ENCODE measurements around the gene SLX4IP. TPM values are rescaled to one million over a fixed set of nuclear protein-coding genes. Genes with fewer than 3 reads are reported as not detected.

Gene SLX4IP
- total RNA-seq, 2 experiments from 2014 or later = 4.9 to 5.2 TPM

DNA sequence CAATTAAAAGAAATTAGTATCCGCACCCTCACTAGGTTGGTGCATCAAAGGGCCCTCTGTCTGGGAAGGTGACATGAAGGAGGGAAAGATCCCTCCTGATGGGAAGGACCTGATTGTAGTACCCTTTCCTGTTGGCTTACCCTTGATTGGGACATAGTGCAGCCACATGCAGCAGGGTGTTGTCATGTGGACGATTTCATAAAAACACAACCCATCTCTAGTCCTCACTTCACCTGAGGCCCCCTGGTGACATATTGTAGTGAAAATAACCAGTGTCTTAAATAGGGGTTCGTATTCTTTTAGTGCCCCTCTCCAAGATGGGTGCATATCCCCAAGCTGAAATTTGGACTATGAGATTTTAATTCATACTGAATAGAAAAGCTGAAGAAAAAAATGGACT is 97.3 kb downstream of the SLX4IP start:
- no peak overlapping the region for H3K4me3 Mint-ChIP-seq
- H3K9me3 Mint-ChIP-seq = no peaks in the 10 kb centered on the region
- CTCF ChIA-PET = interaction anchor here (0.6 kb wide), 1 partner anchor 43 kb away, joined by 7 read pairs; no protein-coding TSS in a partner anchor
- no peaks in the 10 kb centered on the region for H3K27me3 Mint-ChIP-seq (ENCODE audit: low read depth)
- DNase-seq = no peak
- H3K4me1 Mint-ChIP-seq (ENCODE audit: low read depth) = peaks cover 8% of the 10 kb centered on the region
- peaks cover 4% of the 10 kb centered on the region for H3K36me3 Mint-ChIP-seq (ENCODE audit: low read depth)
- intact Hi-C loops (cut with micrococcal nuclease) = no loop called here
- H3K27ac Mint-ChIP-seq = no peak overlapping the region

- Mint-ChIP-seq H3K9me3 (no peaks in the 10 kb centered on the region), H3K36me3 (ENCODE audit: low read depth) (peaks cover under 1% of the 10 kb centered on the region), H3K4me3 (no peak overlapping the region), H3K27ac (no peak overlapping the region), H3K27me3 (ENCODE audit: low read depth) (no peaks in the 10 kb centered on the region), H3K4me1 (ENCODE audit: low read depth) (peaks cover 18% of the 10 kb centered on the region)
- intact Hi-C loops (cut with micrococcal nuclease) = loop anchor here (1.0 to 5.0 kb wide), 2 partner anchors 67 to 559 kb away; no protein-coding TSS in a partner anchor
- peak; percentile 41 for DNase-seq
- CTCF ChIA-PET = interaction anchor here (0.6 to 1.5 kb wide), 4 partner anchors 18 to 558 kb away, joined by 3 read pairs; partner anchors contain the start of gene MKKS
Observed at GRCh38 chr20:10536531-10536930, 101.4 kb downstream of the SLX4IP start.

DNA sequence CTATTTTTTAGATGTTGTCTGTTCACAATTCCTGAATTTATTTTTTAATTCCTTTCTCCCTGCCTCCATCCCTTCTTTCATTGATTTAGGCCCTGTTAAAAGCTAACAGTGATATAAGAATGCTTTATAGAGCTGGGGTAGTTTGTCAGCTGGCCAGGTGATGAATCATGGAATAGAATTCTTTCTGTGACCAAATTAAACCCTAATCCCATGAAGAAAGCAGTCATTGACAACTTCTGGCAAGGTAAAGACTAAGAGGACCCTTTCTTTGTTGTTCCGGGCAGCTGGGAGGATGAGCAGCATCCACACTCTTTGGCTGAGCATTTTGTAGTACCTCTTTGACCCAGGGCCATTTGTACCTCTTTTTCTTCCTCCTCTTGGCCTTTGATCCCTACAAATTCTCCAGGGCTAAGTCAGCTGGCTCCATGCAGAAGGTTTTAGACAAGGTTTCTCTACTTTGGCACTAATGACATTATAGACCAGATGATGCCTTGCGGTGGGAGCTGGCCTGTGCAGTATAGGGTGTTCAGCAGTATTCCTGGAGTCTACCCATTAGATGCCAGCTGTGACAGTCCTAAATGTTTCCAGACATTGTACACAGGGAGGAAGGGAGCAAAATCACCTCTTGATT is 102.9 kb downstream of the SLX4IP start:
- no peaks in the 10 kb centered on the region for H3K9me3 Mint-ChIP-seq
- H3K27ac Mint-ChIP-seq = no peak overlapping the region
- H3K4me3 Mint-ChIP-seq = no peak overlapping the region
- CTCF ChIA-PET = no interaction called here
- no peak for DNase-seq
- H3K36me3 Mint-ChIP-seq (ENCODE audit: low read depth) = no peaks in the 10 kb centered on the region
- H3K27me3 Mint-ChIP-seq (ENCODE audit: low read depth) = no peaks in the 10 kb centered on the region
- intact Hi-C loops (cut with micrococcal nuclease) = loop anchor here (5.0 kb wide), 1 partner anchor 561 kb away; no protein-coding TSS in a partner anchor
- peaks cover 17% of the 10 kb centered on the region for H3K4me1 Mint-ChIP-seq (ENCODE audit: low read depth)

DNA sequence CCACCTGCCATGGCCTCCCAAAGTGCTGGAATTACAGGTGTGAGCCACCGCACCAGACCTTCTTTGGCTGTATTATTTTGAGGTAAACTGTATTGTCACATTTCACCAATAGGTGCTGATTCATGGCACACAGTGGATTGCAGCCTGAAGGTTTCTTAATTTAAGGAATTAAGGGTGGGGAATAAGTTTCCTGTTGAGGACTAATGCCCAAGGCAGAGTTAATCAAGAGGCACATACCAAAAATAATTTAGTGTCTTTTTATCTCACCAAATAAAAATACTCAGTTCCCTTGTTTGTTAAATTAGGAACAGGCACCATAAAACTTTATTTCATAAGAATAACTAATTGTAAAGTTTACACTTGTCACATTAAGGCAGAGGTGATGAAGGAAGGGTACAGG is 103.7 kb downstream of the SLX4IP start:
- no peak overlapping the region for H3K27ac Mint-ChIP-seq
- H3K36me3 Mint-ChIP-seq (ENCODE audit: low read depth) = no peaks in the 10 kb centered on the region
- DNase-seq = no peak
- H3K27me3 Mint-ChIP-seq (ENCODE audit: low read depth) = no peaks in the 10 kb centered on the region
- CTCF ChIA-PET = no interaction called here
- peaks cover 17% of the 10 kb centered on the region for H3K4me1 Mint-ChIP-seq (ENCODE audit: low read depth)
- intact Hi-C loops (cut with micrococcal nuclease) = loop anchor here (5.0 kb wide), 1 partner anchor 561 kb away; no protein-coding TSS in a partner anchor
- H3K4me3 Mint-ChIP-seq = no peak overlapping the region
- H3K9me3 Mint-ChIP-seq = no peaks in the 10 kb centered on the region

GRCh38 chr20:10539818-10540553 is 104.9 kb downstream of the SLX4IP start:
- Mint-ChIP-seq H3K27ac (no peak overlapping the region), H3K36me3 (ENCODE audit: low read depth) (no peaks in the 10 kb centered on the region), H3K4me3 (no peak overlapping the region), H3K4me1 (ENCODE audit: low read depth) (peaks cover 17% of the 10 kb centered on the region), H3K27me3 (ENCODE audit: low read depth) (no peaks in the 10 kb centered on the region), H3K9me3 (no peaks in the 10 kb centered on the region)
- CTCF ChIA-PET = interaction anchor here (0.7 kb wide), 1 partner anchor 95 kb away, joined by 5 read pairs; no protein-coding TSS in a partner anchor
- no peak for DNase-seq
- intact Hi-C loops (cut with micrococcal nuclease) = loop anchor here (5.0 kb wide), 1 partner anchor 563 kb away; no protein-coding TSS in a partner anchor

- Mint-ChIP-seq H3K36me3 (ENCODE audit: low read depth) (no peaks in the 10 kb centered on the region), H3K9me3 (no peaks in the 10 kb centered on the region), H3K27ac (no peak overlapping the region), H3K27me3 (ENCODE audit: low read depth) (no peaks in the 10 kb centered on the region), H3K4me1 (ENCODE audit: low read depth) (peaks cover 20% of the 10 kb centered on the region), H3K4me3 (no peak overlapping the region)
- CTCF ChIA-PET = interaction anchor here (0.7 kb wide), 1 partner anchor 94 kb away, joined by 5 read pairs; no protein-coding TSS in a partner anchor
- no peak for DNase-seq
- intact Hi-C loops (cut with micrococcal nuclease) = no loop called here
Observed at GRCh38 chr20:10540636-10541493, 105.8 kb downstream of the SLX4IP start.

DNA sequence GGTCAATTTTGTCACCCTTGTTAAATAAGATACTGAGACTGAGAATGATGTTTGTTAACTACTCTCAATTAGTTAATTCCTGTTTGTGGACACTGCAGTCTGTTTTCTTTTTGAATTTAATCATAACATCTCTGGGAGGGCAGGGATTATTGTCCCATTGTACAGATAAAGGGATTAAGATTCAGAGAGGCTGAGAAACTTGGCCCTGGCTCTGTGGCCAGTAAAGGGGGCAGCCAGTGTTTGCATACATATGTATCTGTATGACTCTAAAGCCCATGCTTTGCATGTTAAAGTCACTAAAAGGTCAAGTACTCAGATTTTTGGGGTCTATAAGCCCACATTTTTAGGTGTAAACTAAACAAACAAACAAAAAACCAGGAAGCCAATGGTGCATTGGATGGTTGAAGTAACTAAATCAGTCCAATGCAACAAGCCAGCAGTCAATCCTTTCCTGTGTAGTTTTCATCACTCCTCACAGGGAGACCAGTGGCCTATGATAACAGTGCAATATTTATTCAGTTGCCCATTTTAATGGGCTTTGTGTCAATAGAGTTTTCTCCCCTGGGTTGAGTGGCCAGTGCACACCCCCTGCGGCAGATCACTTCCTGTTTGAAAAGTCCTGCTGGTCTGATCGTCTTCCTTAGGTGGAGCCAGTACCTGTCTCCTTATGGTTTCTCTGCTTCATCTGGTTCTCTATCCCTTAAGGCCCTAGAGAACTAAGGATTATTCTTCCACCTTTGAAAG is 106.7 kb downstream of the SLX4IP start:
- H3K9me3 Mint-ChIP-seq = no peaks in the 10 kb centered on the region
- no peak overlapping the region for H3K4me3 Mint-ChIP-seq
- no peaks in the 10 kb centered on the region for H3K36me3 Mint-ChIP-seq (ENCODE audit: low read depth)
- H3K27ac Mint-ChIP-seq = no peak overlapping the region
- H3K27me3 Mint-ChIP-seq (ENCODE audit: low read depth) = no peaks in the 10 kb centered on the region
- H3K4me1 Mint-ChIP-seq (ENCODE audit: low read depth) = peaks cover 22% of the 10 kb centered on the region
- CTCF ChIA-PET = no interaction called here
- intact Hi-C loops (cut with micrococcal nuclease) = no loop called here
- DNase-seq = no peak

- no peak overlapping the region for H3K4me3 Mint-ChIP-seq
- no peaks in the 10 kb centered on the region for H3K9me3 Mint-ChIP-seq
- peaks cover 22% of the 10 kb centered on the region for H3K4me1 Mint-ChIP-seq (ENCODE audit: low read depth)
- CTCF ChIA-PET = no interaction called here
- intact Hi-C loops (cut with micrococcal nuclease) = no loop called here
- DNase-seq = no peak
- no peak overlapping the region for H3K27ac Mint-ChIP-seq
- no peaks in the 10 kb centered on the region for H3K36me3 Mint-ChIP-seq (ENCODE audit: low read depth)
- no peaks in the 10 kb centered on the region for H3K27me3 Mint-ChIP-seq (ENCODE audit: low read depth)
Observed at GRCh38 chr20:10542442-10542841, 107.3 kb downstream of the SLX4IP start.

- H3K4me3 Mint-ChIP-seq = no peak overlapping the region
- no peaks in the 10 kb centered on the region for H3K27me3 Mint-ChIP-seq (ENCODE audit: low read depth)
- no peaks in the 10 kb centered on the region for H3K9me3 Mint-ChIP-seq
- H3K4me1 Mint-ChIP-seq (ENCODE audit: low read depth) = peaks cover 23% of the 10 kb centered on the region
- no peaks in the 10 kb centered on the region for H3K36me3 Mint-ChIP-seq (ENCODE audit: low read depth)
- CTCF ChIA-PET = interaction anchor here (1.2 kb wide), 1 partner anchor 9 kb away, joined by 3 read pairs; no protein-coding TSS in a partner anchor
- no peak for DNase-seq
- intact Hi-C loops (cut with micrococcal nuclease) = no loop called here
- no peak overlapping the region for H3K27ac Mint-ChIP-seq
Observed at GRCh38 chr20:10543480-10543879, 108.4 kb downstream of the SLX4IP start.

- intact Hi-C loops (cut with micrococcal nuclease) = no loop called here
- Mint-ChIP-seq H3K4me3 (no peak overlapping the region), H3K4me1 (ENCODE audit: low read depth) (peaks cover 38% of the 10 kb centered on the region), H3K9me3 (no peaks in the 10 kb centered on the region), H3K27ac (no peak overlapping the region), H3K36me3 (ENCODE audit: low read depth) (no peaks in the 10 kb centered on the region), H3K27me3 (ENCODE audit: low read depth) (no peaks in the 10 kb centered on the region)
- no peak for DNase-seq
- CTCF ChIA-PET = no interaction called here
Observed at GRCh38 chr20:10547276-10548114, 112.4 kb downstream of the SLX4IP start.

- intact Hi-C loops (cut with micrococcal nuclease) = no loop called here
- Mint-ChIP-seq H3K36me3 (ENCODE audit: low read depth) (no peaks in the 10 kb centered on the region), H3K9me3 (no peaks in the 10 kb centered on the region), H3K4me1 (ENCODE audit: low read depth) (peaks cover 38% of the 10 kb centered on the region), H3K4me3 (no peak overlapping the region), H3K27ac (no peak overlapping the region), H3K27me3 (ENCODE audit: low read depth) (no peaks in the 10 kb centered on the region)
- CTCF ChIA-PET = interaction anchor here (0.6 kb wide), 1 partner anchor 553 kb away, joined by 3 read pairs; no protein-coding TSS in a partner anchor
- DNase-seq = no peak
Observed at GRCh38 chr20:10549511-10549910, 114.4 kb downstream of the SLX4IP start.
